ENCODE results near the gene P4HTM.
"Not testable (repeated sequence)": the region's sequence is repeated elsewhere in the genome, so short reads cannot be mapped to it uniquely, and the experiment has no call there.

Gene P4HTM

DNA sequence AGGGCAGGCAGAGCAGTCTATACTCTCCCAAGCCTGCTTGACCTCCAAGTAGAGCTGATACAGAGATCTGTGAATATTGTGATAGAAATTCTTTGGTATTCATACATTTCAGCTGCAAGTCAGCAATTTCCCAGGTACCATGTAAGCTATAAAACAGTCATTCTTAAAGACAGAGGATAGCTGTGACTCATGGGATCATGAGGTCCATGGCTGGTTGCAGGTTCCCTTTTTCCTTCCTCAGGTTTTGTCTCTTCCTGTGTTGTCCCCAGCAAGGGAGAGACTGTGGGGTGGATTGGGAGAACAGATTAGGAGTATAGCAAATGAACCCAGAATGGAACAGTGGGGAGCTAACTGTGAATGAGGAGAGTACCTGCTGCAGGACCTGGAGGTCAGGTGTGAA lies 5.4 kb upstream of the P4HTM start:
- DNase-seq, result no peak

DNA sequence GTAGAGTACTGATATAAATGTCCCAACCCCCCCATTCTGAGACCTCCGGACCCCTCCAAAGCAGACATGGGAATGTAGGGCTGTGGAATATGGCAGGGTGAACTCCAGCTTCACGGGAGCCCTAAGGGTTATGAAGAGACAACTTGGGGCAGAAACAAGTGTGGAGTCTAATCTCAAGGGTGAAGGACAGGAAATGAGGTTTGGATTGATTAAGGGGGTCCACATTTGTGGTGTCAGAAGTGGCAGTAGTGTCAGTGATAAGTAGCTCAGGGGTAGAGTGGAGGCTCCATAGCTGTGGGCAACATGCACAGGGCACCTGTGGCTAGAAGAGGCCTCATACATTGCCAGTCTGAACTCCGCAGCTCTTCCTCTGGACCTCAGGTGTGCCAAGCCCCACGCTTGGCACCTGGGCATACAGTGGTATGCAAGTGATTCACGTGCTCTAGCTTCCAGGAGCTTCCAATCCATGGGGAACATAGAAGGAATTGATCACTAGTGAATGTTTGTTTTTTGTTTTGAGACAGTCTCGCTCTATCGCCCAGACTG lies 4.1 kb upstream of the P4HTM start:
- DNase-seq, result no peak

DNA sequence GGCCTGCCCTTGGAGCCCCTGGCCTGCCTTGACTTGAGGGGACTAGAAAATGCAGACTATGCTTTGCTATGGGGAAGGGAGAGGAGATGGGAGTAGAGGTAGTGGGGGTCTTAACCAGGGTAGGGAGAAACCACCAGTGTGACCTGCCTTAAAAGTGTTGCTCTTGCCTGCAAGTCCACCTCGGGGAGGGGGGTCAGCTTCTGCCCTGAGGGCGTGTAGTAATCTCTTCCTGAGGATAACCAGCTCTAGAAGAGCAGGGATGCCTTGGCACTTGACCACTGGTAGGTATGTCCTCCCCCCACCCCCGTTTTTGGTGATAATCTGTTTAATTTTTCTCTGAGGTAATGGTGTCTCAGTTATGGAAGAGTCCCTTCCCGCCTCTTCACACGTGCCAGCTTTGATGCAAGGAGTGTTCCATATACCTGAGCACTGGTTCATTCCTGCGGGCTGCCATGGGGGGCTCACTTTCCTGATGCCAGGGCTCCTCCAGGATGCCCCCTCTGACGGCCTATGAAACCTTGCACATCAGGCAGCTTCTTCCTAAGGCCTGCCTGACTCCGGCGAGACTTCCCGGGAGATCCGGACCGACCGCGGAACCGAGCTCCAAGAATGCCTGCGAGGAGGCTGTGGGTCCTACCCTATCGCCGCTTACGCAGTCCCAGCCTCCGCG lies 780 bp upstream of the P4HTM start:
- no peak for DNase-seq

- peak; percentile 14 to 37 for DNase-seq
Observed at GRCh38 chr3:48990636-48991469, 812 bp downstream of the P4HTM start.

GRCh38 chr3:48991851-48992545 lies 2.0 kb downstream of the P4HTM start:
- DNase-seq, result no peak

DNA sequence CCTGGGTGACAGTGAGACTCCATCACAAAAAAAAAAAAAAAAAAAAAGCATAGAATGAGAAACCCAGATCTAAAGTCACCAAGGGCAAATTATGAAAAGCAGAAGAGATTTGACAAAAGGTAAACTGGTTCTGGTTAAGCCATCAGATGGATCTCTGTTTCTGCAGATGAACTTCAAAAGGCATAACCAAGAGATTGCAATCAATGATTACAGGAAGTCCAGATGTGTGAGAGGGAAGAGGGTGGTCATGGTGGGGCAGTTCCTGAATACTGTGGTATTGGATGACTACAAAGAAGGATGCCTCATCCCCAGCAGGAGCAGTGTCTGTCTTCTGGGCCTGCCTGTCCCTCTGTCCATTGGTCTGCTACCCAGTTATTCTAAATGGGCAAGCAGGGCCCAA lies 3.8 kb downstream of the P4HTM start:
- DNase-seq, result no peak

DNA sequence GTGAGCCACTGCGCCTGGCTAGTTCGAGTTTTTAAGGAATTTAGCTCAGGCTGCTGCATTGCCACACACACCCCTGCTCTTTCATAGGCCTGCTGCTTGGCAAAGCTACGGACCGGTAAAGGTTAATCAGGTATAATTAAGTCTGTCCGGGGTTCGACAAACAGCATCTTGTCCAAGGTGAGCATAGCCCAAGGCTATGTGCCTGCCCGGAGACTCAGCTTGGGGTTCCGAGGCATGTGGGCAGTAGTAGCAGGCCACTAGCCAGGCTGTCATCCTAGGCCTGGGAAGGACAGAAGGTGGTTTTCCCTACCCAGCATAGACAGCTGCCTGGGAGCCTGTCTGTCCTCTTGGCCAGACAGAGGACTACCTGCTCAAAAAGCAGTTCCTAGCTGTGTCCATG lies 6.6 kb downstream of the P4HTM start:
- no peak for DNase-seq

DNA sequence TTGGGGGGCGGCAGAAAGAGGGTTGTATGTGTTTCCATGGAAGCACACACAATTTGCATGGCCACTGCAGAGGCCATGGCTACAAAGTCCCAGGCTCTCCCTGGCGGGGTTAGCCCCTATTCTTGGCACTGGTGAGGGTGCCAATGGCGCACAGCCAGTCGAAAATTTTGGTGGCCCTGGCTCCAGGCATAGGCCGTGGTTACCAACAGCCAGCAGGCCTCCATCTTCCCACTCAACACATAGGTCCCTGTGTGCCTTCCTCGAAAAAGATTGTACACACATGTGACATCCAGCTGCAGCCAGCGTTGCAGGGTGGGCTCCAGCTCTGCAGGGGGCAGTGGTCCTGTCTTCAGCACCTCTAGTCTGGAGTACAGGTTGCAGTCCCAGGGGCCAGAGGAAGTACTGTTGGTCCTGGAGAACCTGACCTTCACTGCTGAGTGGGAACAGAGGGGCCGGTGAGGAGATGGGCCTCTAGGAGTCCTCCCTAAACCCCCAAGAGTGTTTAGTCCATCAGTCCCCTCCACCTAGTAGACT lies 7.1 kb downstream of the P4HTM start:
- no peak for DNase-seq

DNA sequence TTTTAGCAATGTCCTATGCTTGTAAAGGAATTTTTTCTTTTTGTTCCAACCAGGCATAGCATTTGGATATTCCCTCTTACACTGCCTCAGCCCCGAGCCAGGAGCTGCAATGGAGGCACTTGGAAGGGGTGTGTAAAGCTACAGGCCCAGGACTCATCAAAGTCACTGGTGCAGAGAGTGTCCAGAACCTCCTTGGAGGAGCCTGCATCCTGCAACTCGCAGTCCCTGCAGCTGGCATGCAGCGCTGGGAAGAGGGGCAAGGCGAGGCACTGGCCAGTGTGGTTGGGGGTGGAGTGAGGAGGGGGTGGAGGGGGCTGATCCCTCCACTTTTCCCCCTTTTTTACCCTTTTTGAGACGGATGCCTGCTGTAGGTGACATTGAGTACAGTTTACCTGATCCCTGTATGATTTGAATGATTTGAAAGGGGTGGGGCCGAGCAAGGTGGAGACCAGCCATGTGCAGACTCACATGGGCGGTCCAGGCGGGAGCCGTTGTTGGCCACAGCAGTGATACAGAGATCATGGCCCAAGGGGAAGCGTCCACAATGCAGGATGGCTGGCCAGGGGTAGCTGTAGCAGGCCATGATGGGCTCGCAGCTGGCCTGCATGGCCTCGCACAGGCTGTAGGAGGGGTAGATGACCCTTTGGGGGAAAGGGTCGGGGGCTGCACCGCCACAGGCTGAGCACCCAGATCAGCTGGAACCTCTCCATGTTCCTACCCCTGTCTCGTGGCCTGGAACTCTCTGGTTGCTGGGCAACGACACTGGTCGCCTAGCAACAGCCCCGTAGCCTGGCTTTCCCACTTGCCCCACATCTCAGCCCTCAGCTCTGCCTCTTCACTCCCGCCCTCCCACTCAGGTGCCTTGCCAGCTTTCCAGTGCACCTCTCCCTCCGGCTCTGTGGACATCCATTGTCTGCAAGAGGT lies 7.9 kb downstream of the P4HTM start:
- DNase-seq, result no peak

GRCh38 chr3:48999085-48999858 lies 9.2 kb downstream of the P4HTM start:
- DNase-seq, result no peak

DNA sequence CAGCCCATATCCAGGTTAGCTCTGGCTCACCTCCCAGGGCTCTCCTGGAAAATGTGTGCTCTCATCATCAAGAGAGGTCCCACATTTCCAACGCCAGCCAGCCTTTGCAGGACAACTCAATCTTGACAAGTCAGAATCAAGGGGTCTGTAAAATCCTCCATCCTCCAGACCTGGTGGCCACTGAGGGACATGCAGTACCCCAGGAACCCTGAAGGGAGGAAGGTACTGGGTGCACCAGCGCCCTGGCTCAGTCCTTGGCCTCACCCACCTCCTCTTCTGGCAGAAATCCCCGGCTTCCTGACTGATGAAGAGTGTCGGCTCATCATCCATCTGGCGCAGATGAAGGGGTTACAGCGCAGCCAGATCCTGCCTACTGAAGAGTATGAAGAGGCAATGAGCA lies 11.1 kb downstream of the P4HTM start:
- no peak for DNase-seq

GRCh38 chr3:49004352-49005302 lies 14.6 kb downstream of the P4HTM start:
- no peak for DNase-seq

- DNase-seq, result no peak
Observed at GRCh38 chr3:49005303-49005680, 15.3 kb downstream of the P4HTM start.

GRCh38 chr3:49005998-49006397 lies 16.0 kb downstream of the P4HTM start:
- no peak for DNase-seq

DNA sequence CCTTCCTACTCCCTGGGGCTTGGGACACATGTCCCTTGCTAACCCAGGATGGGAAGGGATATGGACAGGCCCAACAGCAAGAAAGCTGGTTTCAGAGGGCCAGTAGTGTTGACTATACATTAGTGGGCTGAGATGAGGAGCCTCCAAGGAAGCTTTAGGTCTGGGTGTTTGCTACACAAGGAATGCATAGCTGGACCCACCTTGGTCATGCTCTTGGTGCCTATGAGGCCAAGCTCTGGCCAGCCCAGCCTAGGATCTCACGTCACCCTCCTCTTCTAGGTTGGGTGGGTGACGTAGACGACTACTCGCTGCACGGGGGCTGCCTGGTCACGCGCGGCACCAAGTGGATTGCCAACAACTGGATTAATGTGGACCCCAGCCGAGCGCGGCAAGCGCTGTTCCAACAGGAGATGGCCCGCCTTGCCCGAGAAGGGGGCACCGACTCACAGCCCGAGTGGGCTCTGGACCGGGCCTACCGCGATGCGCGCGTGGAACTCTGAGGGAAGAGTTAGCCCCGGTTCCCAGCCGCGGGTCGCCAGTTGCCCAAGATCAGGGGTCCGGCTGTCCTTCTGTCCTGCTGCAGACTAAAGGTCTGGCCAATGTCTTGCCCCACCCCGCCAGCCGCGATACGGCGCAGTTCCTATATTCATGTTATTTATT lies 16.5 kb downstream of the P4HTM start:
- no peak for DNase-seq

- peak; percentile 97 to 98 for DNase-seq
Observed at GRCh38 chr3:49007068-49007770, 17.2 kb downstream of the P4HTM start, which contains the start of gene WDR6. TSS of gene WDR6 (plus strand) at chr3:49007391. CDS start at chr3:49007432, 41 bp downstream.

GRCh38 chr3:49007771-49008528 lies 17.9 kb downstream of the P4HTM start:
- DNase-seq, result peak; percentile 89 to 92

DNA sequence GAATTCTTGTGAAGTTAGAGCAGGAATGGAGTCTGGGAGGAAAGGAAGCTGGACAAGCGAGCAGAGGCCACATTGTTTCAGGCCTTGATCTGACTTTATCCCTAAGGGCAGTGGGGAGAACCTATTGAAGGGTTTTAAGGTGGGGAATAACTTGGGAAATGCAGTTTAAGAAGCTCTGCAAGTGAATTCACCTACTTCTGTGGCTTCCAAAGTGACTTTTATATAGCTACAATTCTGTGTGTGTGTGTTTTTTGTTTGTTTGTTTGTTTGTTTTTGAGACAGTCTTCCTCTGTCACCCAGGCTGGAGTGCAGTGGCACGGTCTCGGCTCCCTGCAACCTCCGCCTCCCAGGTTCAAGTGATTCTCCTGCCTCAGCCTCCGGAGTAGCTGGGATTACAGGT lies 18.6 kb downstream of the P4HTM start:
- not testable (repeated sequence) for DNase-seq
